Transverse colon (tissue), 4 donors: Measurements from ENCODE around the gene FTCD. TPM values are rescaled to one million over a fixed set of nuclear protein-coding genes. Genes with fewer than 3 reads are reported as not detected.

ENCODE experiments used
- DNase-seq: peaks from one replicate; pipeline ENCODE4 v3.0.0-alpha.2; 2019
- H3K27ac ChIP-seq, 4 donors: fragments of 200-600 bp; sonication (generic); 2 replicates each; pipeline ENCODE4 v1.5.1; 2016 to 2018; ENCODE audit warnings: inconsistent platforms in 4 of 4
- H3K27me3 ChIP-seq: fragments of 200-600 bp; sonication (generic); 2 replicates; pipeline ENCODE4 v1.5.1; 2017; ENCODE audit warnings: inconsistent platforms
- H3K36me3 ChIP-seq, 4 donors: fragments of 200-600 bp; sonication (generic); 2 replicates each; pipeline ENCODE4 v1.5.1; 2017 to 2019; ENCODE audit warnings: inconsistent platforms in 4 of 4
- H3K4me1 ChIP-seq, 4 donors: fragments of 200-600 bp; sonication (generic); 2 replicates each; pipeline ENCODE4 v1.5.1; 2017 to 2020; ENCODE audit warnings: inconsistent platforms in 4 of 4
- H3K4me3 ChIP-seq, 4 donors: fragments of 200-600 bp; sonication (generic); 1 replicate in 1 of 4; 2 replicates in 3 of 4; pipeline versions ENCODE4 v1.5.1 to v1.6.1; 2017 to 2019; ENCODE audit warnings: inconsistent platforms in 4 of 4
- H3K9me3 ChIP-seq, 2 donors: fragments of 200-600 bp; sonication (generic); 2 replicates each; pipeline ENCODE4 v1.5.1; 2017 to 2019; ENCODE audit warnings: inconsistent platforms in 2 of 2
- CTCF ChIP-seq, 5 experiments: fragments of 200-600 bp in 3 of 5; fragments of 450-650 bp in 2 of 5; sonication (generic) in 3 of 5; IDR thresholded peaks; 1 replicate in 2 of 5; 2 replicates in 3 of 5; pipeline ENCODE4 v1.5.1; 2016 to 2017; ENCODE audit warnings: antibody characterized with exemption in 5 of 5, inconsistent platforms in 3 of 5, mild to moderate bottlenecking in 2 of 5, moderate library complexity in 1 of 5
- EP300 ChIP-seq: sonication (generic); formaldehyde crosslinking; IDR thresholded peaks from one replicate; pipeline ENCODE4 v1.6.1; 2017; ENCODE audit warnings: antibody characterized with exemption, low read depth
- POLR2A ChIP-seq: fragments of 450-650 bp; IDR thresholded peaks from one replicate; pipeline ENCODE4 v1.6.1; 2016; ENCODE audit warnings: antibody characterized with exemption, mild to moderate bottlenecking, moderate library complexity
- POLR2AphosphoS5 ChIP-seq, 3 donors: sonication (generic); formaldehyde crosslinking; IDR thresholded peaks; one replicate each; pipeline ENCODE4 v1.6.1; 2016; ENCODE audit warnings: antibody characterized with exemption in 3 of 3
- WGBS, 2 donors: methylation state at CpG; one replicate each; pipeline ENCODE4 v1.1.5; 2018; ENCODE audit warnings: low coverage in 1 of 2; 5-methylcytosine and 5-hydroxymethylcytosine counted together
- in situ Hi-C, 4 donors: fragments of 200-750 bp; cut with MboI; loops; one replicate each; pipeline versions ENCODE4 v1.15.0 to v1.15.1; 2017; ENCODE audit warnings: low sequenced_read_pairs in 3 of 4, low pct_ligation_motif_present in 1 of 4, low pct_unique_long_range_greater_than_20kb in 1 of 4
- intact Hi-C: fragments of 100-400 bp; cut with DNase I; formaldehyde crosslinking; loops from one replicate; pipeline ENCODE4 v1.15.1; 2023; ENCODE audit warnings: low total_unique reads
- total RNA-seq, 4 donors: library from RNA; depleted of rRNA; stranded (reverse); fragments of >200 nt; gene quantifications; one replicate each; pipeline ENCODE4 v1.1.0, GENCODE V29; 2016

The FTCD gene
- total RNA-seq, 4 donors from 2014 or later: not detected

- Histone ChIP-seq H3K27me3 (peaks cover 29% of the 10 kb centered on the region), H3K36me3 (no peaks in the 10 kb centered on the region), H3K9me3 (no peaks in the 10 kb centered on the region), H3K4me1 (peaks cover 0 to 3% (median 0%) of the 10 kb centered on the region in 4 donors), H3K4me3 (no peak overlapping the region), H3K27ac (no peak overlapping the region)
- intact Hi-C loops: no loop called here
- DNase-seq: no peak
- TF ChIP-seq EP300: no peak
- TF ChIP-seq POLR2A: no peak
- no peak for TF ChIP-seq CTCF (IDR thresholded peaks at IDR 0.05)
- no peak for TF ChIP-seq POLR2AphosphoS5 (IDR thresholded peaks at IDR 0.05)
- whole genome bisulfite sequencing, 2 donors: 96 to 100% methylated on average over 2 to 28 of the region's 32 CpGs
- in situ Hi-C loops: no loop called here
These were observed 4.7 kb upstream of the FTCD start for GRCh38 chr21:46159841-46160656.

DNA sequence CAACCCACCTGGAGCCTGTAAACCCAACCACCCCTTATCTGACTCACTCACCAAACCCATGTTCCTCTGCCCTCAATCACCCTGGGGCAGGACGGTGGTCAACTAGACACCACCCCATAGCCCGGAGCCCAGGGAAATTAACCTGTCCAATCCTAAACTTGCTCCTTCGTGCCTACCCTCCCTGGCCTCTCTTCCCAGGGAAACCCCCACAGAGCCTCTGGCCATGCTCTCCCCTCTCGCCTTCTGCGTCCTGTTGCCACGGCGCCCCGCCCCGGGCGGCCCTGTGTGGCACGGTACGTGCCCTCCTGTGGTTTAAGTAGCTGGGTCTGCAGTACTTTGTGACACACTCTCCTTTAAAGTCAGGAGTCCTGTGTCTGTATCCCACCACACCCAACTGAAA lies 4.0 kb upstream of the FTCD start:
- in situ Hi-C loops (no loop called here), intact Hi-C loops (no loop called here)
- TF ChIP-seq POLR2AphosphoS5 (IDR thresholded peaks at IDR 0.05) (no peak), EP300 (no peak), CTCF (IDR thresholded peaks at IDR 0.05) (no peak), POLR2A (no peak)
- H3K9me3 ChIP-seq: no peaks in the 10 kb centered on the region
- H3K27ac ChIP-seq: no peak overlapping the region
- WGBS, 2 donors: 92% methylated on average over 12 of the region's 12 CpGs; no CpG with 5 or more reads in 1 of the 2 donors
- DNase-seq: peak; percentile 6
- H3K36me3 ChIP-seq: no peaks in the 10 kb centered on the region
- H3K4me1 ChIP-seq: peaks cover 0 to 3% (median 0%) of the 10 kb centered on the region in 4 donors
- H3K4me3 ChIP-seq: no peak overlapping the region
- H3K27me3 ChIP-seq: peaks cover 29% of the 10 kb centered on the region

DNA sequence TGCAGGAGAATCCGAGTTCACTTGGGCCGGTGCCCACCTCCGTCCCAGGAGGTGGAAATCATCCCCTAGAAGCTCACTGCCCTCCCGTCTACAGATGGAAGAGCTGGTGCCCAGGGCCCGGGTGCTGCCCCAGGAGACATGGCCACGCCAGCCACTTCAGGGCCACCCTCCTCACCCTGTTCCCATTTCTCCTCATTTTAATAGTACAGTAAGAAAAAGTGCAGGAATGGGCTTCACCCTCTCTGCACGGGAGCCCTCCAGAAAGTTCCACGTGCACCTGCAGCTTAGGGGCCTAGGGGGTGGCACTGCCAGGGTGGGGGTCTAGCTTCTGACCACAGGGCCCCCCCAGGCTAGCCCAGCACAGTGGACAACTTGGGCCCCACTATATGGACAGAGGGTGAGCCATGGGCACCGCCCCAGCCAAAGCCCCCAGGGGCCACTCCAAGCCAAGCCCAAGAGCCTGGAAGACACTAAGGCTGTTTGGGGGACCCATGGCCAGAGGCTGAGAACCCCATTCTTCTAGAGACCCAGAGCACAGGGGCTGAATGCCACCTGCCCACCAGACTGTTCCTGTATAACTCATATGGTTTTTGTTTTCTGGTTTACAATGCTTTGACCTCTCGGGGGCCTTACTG lies 3.4 kb upstream of the FTCD start:
- no peak for DNase-seq
- Histone ChIP-seq H3K36me3 (no peaks in the 10 kb centered on the region), H3K4me3 (no peak overlapping the region), H3K9me3 (no peaks in the 10 kb centered on the region), H3K4me1 (peaks cover 0 to 3% (median under 1%) of the 10 kb centered on the region in 4 donors), H3K27me3 (peaks cover 24% of the 10 kb centered on the region), H3K27ac (no peak overlapping the region)
- TF ChIP-seq POLR2AphosphoS5 (IDR thresholded peaks at IDR 0.05) (no peak), POLR2A (no peak), CTCF (IDR thresholded peaks at IDR 0.05) (no peak), EP300 (no peak)
- WGBS, 2 donors: 88 to 100% methylated on average over 1 to 10 of the region's 10 CpGs
- in situ Hi-C loops (no loop called here), intact Hi-C loops (no loop called here)

DNA sequence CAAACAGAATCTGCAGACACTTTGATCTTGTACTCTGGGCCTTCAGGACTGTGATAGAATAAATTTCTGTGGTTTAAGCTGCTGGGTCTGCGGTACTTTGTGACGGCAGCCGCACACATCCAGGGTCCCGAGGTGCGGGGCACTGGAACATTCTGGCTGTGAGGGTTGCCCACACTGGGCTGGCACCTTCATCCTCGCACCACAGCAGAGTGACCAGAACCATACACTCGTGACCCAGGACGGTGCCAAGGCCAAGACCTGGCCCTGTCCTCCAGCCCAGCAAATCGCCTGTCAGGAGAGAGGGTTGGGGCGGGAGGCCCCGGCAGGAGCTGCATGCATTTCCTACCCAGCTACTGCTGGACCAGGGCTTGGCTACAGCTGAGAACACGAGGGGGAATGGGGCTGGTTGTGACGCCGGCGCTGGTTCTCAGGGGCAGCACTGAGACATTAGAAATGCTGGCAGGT lies 2.6 kb upstream of the FTCD start:
- TF ChIP-seq EP300: no peak
- TF ChIP-seq POLR2A: no peak
- no peak for TF ChIP-seq POLR2AphosphoS5 (IDR thresholded peaks at IDR 0.05)
- no peak for TF ChIP-seq CTCF (IDR thresholded peaks at IDR 0.05)
- H3K36me3 ChIP-seq: no peaks in the 10 kb centered on the region
- H3K9me3 ChIP-seq: no peaks in the 10 kb centered on the region
- peaks cover 8 to 9% (median 8%) of the 10 kb centered on the region in 4 donors for H3K4me1 ChIP-seq
- H3K27ac ChIP-seq: no peak overlapping the region
- peak; percentile 4 for DNase-seq
- in situ Hi-C loops (no loop called here), intact Hi-C loops (no loop called here)
- WGBS, 2 donors: 92 to 93% methylated on average over 5 to 15 of the region's 15 CpGs
- peaks cover 19% of the 10 kb centered on the region for H3K27me3 ChIP-seq
- H3K4me3 ChIP-seq: no peak overlapping the region
